Skin epidermis (tissue), 12 donors: Measurements from ENCODE around the gene OR2M4.
"Not testable (repeated sequence)": the region's sequence is repeated elsewhere in the genome, so short reads cannot be mapped to it uniquely, and the experiment has no call there.

Experiments
- H3K27ac ChIP-seq, 21 experiments: fragments of 200-600 bp; sonication (generic) in 11 of 21; one replicate each; pipeline ENCODE4 v1.5.0; 2020; ENCODE audit warnings: mild to moderate bottlenecking in 3 of 21, inconsistent platforms in 2 of 21, moderate library complexity in 2 of 21
- H3K4me3 ChIP-seq, 7 experiments: fragments of 200-600 bp; sonication (generic) in 2 of 7; one replicate each; pipeline ENCODE4 v1.5.0; 2020; ENCODE audit warnings: inconsistent platforms in 2 of 7, mild to moderate bottlenecking in 2 of 7, moderate library complexity in 1 of 7

OR2M4 gene, protein sequence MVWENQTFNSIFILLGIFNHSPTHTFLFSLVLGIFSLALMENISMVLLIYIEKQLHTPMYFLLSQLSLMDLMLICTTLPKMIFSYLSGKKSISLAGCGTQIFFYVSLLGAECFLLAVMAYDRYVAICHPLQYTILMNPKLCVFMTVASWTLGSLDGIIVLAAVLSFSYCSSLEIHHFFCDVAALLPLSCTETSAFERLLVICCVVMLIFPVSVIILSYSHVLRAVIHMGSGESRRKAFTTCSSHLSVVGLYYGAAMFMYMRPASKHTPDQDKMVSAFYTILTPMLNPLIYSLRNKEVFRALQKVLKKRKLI

GRCh38 chr1:248231117-248231516, at the start of gene OR2M4:
OR2M4 (plus strand) TSS chr1:248231417; CDS start chr1:248238929, 7,512 bp downstream.
- H3K27ac ChIP-seq, result no peak within 1 kb of the TSS
- H3K4me3 ChIP-seq, result no peak within 1 kb of the TSS

DNA sequence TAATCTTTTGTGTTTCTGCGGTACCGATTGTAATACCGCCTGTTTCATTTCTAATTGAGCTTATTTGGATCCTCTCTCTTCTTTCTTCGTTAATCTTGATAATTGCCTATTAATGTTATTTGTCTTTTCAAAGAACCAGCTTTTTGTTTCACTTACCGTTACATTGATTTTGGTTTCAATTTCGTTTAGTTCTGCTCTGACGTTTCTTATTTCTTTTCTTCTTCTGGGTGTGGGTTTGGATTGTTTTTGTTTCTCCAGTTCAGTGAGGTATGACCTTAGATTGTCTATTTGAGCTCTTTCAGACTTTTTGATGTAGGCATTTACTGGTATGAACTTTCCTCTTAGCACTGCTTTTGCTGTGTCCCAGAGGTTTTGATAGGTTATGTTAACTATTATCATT, 47.2 kb upstream of the OR2M4 start:
- H3K4me3 ChIP-seq, result no peak overlapping the region

DNA sequence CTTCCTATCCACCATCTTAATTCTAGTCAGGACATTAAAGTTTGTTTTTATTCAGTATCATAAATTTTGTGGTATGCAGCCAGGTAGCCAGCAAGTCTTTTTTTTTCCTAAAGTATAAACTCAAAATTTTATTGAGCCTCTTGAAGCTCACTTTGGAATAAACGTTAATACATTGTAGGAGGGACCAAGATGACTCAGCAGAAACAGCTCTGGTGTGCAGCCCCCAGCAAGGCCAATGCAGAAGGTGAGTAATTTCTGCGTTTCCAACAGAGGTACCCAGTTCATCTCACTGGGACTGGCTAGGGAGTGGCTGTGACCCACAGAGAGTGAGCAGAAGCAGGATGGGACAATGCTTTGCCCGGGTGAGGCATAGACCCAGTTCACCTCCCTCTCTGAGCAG, 43.9 kb upstream of the OR2M4 start:
- Histone ChIP-seq H3K27ac (no peak overlapping the region), H3K4me3 (no peak overlapping the region)

More for the DNA sequence above, 47.2 kb upstream of the OR2M4 start:
- H3K27ac ChIP-seq, result no peak overlapping the region

GRCh38 chr1:248189026-248189425, 42.2 kb upstream of the OR2M4 start:
- Histone ChIP-seq H3K27ac (no peak overlapping the region), H3K4me3 (no peak overlapping the region)

DNA sequence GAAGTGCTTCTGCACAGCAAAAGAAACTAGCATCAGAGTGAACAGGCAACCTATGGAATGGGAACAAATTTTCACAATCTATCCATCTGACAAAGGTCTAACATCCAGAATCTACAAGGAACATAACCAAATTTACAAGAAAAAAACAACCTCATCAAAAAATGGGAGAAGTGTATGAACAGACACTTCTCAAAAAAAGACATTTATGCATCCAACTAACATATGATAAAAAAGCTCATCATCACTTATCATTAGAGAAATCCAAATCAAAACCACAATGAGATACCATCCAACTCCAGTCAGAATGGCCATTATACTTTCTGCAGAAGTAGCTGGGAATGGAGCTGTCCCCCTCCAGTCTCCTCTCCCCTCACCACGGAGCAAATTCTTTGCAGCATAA, 37.1 kb upstream of the OR2M4 start:
- Histone ChIP-seq H3K4me3 (no peak overlapping the region), H3K27ac (no peak overlapping the region)

DNA sequence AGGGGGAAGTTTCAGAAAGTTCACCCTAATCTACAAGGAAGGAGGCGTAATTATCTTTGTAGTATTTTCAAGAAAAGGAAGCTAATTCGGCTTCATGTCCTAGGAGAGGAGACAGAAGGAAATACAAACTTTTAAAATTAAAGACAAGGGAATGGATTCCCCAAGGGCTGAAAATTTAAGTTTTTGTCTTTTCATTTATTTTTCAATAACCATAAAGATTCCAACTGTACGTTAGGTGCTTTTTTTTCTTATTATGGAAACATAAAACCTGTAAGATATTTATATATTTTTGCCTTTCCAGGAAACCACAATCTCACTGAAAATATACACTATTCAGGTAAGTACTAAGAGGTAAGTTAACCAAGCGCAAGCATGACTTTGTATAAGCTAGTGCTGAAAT, 34.3 kb upstream of the OR2M4 start, which contains the start of gene OR2M3:
Gene OR2M3 (plus strand): TSS at position 301 of the 400 bp plus-strand sequence. CDS start 5,803 bp downstream, outside the sequence.
- no peak within 1 kb of the TSS for H3K4me3 ChIP-seq
- no peak within 1 kb of the TSS for H3K27ac ChIP-seq

GRCh38 chr1:248215880-248216279, 15.3 kb upstream of the OR2M4 start:
- H3K27ac ChIP-seq, result no peak overlapping the region

DNA sequence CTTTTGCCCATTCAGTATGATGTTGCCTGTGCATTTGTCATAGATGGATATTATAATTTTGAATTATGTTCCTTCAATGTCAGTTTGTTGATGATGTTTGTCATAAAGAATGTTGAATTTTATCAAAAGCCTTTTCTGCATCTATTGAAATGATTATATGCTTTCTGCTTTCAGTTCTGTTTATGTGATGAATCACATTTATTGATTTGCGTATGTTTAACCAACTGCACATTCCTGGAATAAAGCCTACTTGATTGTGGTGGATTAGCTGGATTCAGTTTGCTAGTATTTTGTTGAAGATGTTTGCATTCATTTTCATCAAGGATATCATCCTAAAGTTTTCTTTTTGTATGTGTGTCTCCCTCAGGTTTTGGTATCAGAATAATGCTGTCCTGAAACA, 5.7 kb upstream of the OR2M4 start:
- H3K4me3 ChIP-seq, result no peak overlapping the region

More at GRCh38 chr1:248215880-248216279, 15.3 kb upstream of the OR2M4 start:
- no peak overlapping the region for H3K4me3 ChIP-seq

DNA sequence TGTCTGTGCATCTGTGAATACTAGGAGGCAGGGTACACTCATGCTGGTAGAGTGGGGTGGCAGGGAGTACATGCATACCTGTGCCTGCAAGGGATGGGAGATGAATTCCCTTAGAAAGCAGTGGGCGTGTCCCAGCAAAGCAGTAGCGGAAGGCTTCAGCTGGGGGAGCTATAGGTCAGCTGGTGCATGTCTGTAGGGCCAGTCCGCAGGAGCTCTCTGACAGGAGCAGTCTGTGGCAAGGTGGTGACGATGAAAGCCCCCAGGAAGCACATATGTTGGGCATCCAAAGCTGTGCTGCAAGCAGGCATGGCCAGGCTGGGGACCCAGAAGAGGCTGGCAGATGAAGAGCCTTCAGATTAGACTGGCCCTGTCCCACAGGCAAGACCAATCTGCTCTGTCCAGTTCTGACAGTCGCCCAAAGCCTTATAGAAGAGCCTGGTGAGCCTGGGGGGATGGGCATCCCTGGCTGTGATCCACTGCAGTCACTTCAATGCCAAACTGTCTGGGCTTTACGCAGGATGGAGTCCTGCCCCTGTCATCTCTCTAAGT, 1.8 kb upstream of the OR2M4 start:
- no peak overlapping the region for H3K4me3 ChIP-seq
- no peak overlapping the region for H3K27ac ChIP-seq

More for the DNA sequence above, 5.7 kb upstream of the OR2M4 start:
- H3K27ac ChIP-seq, result no peak overlapping the region

GRCh38 chr1:248239478-248239877, 8.3 kb downstream of the OR2M4 start:
- H3K27ac ChIP-seq, result no peak overlapping the region
- no peak overlapping the region for H3K4me3 ChIP-seq

DNA sequence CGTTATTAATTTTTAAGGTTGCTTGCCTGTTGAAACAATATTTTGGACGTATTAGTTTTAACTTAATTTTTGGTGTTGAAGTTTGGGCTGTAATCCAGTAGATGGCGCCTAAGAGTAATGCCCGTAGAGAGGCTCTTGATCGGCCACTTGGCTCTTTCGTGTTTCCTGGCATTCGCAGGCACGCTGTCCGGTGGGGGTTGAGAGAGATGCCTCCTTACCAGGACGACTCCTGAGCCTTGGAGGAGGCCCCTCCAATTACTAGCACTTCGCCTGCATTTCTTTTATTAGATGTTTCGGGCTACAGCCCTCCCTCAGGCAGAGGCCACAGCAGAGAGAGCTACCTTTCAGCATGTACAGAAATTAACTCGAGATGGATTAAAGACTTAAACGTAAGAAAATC, 12.0 kb downstream of the OR2M4 start:
- no peak overlapping the region for H3K4me3 ChIP-seq
- no peak overlapping the region for H3K27ac ChIP-seq

DNA sequence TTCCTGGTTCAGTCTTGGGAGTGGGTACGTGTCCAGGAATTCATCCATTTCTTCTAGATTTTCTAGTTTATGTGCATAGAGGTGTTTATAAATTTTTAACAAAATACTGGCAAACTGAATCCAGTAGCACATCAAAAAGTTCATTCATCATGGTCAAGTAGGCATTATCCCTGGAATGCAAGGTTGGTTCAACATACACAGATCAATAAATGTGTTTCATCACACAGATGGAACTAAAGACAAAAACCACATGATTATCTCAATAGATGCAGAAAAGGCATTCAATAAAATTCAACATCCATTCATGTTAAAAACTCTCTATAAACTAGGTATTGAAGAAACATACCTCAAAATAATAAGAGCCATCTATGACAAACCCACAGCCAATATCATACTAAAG, 28.1 kb downstream of the OR2M4 start:
- not testable (repeated sequence) for H3K4me3 ChIP-seq, H3K27ac ChIP-seq

DNA sequence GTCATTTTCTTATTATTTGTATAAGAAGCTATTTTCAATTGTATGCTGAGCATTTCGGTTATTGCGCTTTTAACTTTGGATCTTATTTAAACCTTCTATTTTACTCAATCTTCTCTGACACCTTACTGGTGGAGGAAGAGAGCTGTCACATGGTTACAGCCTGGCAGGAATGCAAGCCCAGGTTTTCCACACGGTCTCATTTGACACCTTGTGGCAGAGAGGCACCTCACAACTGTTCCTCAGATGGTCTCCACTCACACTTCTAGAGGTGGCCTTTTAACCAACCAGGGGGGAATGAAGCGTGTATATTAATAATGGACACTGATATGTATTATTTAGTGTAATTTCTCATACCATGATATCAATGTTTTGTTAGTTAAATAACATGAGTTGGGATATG, 37.0 kb downstream of the OR2M4 start:
- no peak overlapping the region for H3K27ac ChIP-seq

DNA sequence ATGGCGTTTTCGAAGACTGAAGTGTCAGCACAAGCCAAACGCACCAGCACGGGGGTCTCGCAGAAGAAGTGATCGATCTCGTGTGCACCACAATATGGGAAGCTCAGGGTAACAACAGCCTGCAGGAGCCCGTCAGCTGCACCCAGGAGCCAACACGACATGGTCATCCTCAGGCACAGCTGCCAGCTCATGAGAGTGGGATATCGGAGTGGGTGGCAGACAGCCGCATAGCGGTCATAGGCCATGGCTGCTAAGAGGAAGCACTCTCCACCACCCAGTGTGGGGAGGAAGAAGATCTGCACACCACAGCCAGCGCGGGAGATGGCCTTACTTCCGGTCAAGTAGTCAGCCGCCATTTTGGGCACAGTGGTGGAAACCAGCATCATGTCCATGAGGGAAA, 42.0 kb downstream of the OR2M4 start:
- H3K4me3 ChIP-seq, H3K27ac ChIP-seq: not testable (repeated sequence)

More for the DNA sequence above, 37.0 kb downstream of the OR2M4 start:
- no peak overlapping the region for H3K4me3 ChIP-seq

DNA sequence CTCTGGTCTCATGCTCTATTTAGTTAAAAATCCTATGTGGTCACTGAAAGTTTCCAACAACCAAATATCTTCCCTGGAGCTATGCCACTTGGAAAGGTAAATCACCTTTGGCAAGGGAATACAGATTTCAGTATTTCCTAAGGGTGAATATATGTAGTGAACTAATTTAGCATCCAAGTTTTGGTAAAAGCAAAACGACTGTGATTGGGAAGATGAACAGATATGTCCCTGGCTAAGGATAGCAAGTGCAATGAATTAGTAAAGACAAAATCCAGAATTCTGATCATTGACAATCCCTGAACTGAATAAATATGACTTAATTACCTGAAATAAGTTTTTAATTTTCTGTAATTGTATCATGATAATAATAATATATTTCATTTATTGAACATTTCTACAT, 46.7 kb downstream of the OR2M4 start, which contains the start of gene OR2T33:
Gene OR2T33 (minus strand): TSS at position 101 of the 400 bp plus-strand sequence. CDS start 4,162 bp downstream, outside the sequence.
- Histone ChIP-seq H3K4me3 (no peak within 1 kb of the TSS), H3K27ac (no peak within 1 kb of the TSS)

GRCh38 chr1:248288391-248288790, 57.2 kb downstream of the OR2M4 start:
- Histone ChIP-seq H3K27ac (no peak overlapping the region), H3K4me3 (no peak overlapping the region)
